A549 (cell line): Measurements from ENCODE around the gene FMC1. TPM values are rescaled to one million over a fixed set of nuclear protein-coding genes. Genes with fewer than 3 reads are reported as not detected.

Source experiments
- ATAC-seq, 2 experiments: fragments of 200-7000 bp in 1 of 2; fragments of >200 bp in 1 of 2; cut with Nextera tagmentation in 1 of 2; cut with Tn5 transposase in 1 of 2; 3 replicates each; pipeline versions ENCODE4 v1.8.0 to v1.9.1; 2018 to 2020; ENCODE audit warnings: mild to moderate bottlenecking in 1 of 2, moderate library complexity in 1 of 2
- CTCF ChIA-PET: fragments of 300-600 bp; sonication (Branson Sonifier 250); formaldehyde crosslinking; extraction: SDS; loops from one replicate; lab custom pipeline; 2021; ENCODE audit warnings: antibody characterized with exemption, inconsistent platforms; lab: Yijun Ruan, JAX
- POLR2A ChIA-PET: fragments of 350-600 bp; formaldehyde crosslinking; extraction: SDS; loops from one replicate; lab custom pipeline; 2021; ENCODE audit warnings: antibody characterized with exemption, inconsistent platforms; lab: Yijun Ruan, JAX
- DNase-seq, 2 experiments: peaks; one replicate each; pipeline versions ENCODE4 v3.0.0 to v3.0.0-alpha.2; 2011 to 2016; ENCODE audit warnings: low read depth in 1 of 2, low spot score in 1 of 2
- FAIRE-seq: peaks from 2 replicates; lab custom pipeline; 2011; peaks lifted over from hg19 to GRCh38; lab: Jason Lieb, UNC
- H3K27ac ChIP-seq, 2 experiments: fragments of >200 bp; sonication (Bioruptor Twin); formaldehyde crosslinking; 3 replicates each; pipeline ENCODE4 v1.5.1; 2016 to 2017
- H3K4me1 ChIP-seq: fragments of >200 bp; sonication (Bioruptor Twin); formaldehyde crosslinking; 3 replicates; pipeline ENCODE4 v1.6.1; 2016
- H3K4me2 ChIP-seq: fragments of >200 bp; sonication (Bioruptor Twin); formaldehyde crosslinking; 3 replicates; pipeline ENCODE4 v1.6.1; 2016
- H3K4me3 ChIP-seq: fragments of >200 bp; sonication (Bioruptor Twin); formaldehyde crosslinking; 3 replicates; pipeline ENCODE4 v1.5.1; 2016
- H3K9me3 ChIP-seq: fragments of >200 bp; sonication (Bioruptor Twin); formaldehyde crosslinking; 3 replicates; pipeline ENCODE4 v1.6.1; 2016
- BHLHE40 ChIP-seq: IDR thresholded peaks from 2 replicates; pipeline ENCODE4 v1.6.1; 2012; ENCODE audit warnings: low read depth, low read length, inconsistent platforms
- CBX2 ChIP-seq: fragments of 200-600 bp; sonication (generic); IDR thresholded peaks from 2 replicates; pipeline ENCODE4 v1.6.1; 2016; ENCODE audit warnings: low read depth, mild to moderate bottlenecking, borderline replicate concordance
- CEBPB ChIP-seq, 2 experiments: fragments of >200 bp in 1 of 2; sonication (Bioruptor Twin) in 1 of 2; formaldehyde crosslinking in 1 of 2; IDR thresholded peaks; 2 replicates each; pipeline ENCODE4 v1.6.1; 2012 to 2016
- EHF ChIP-seq: fragments of 250-450 bp; sonication (Bioruptor Pico); IDR thresholded peaks from 2 replicates; pipeline ENCODE4 v1.5.0; 2020; ENCODE audit warnings: mild to moderate bottlenecking
- FOSL2 ChIP-seq, 2 experiments: fragments of 450-650 bp in 1 of 2; fragments of >200 bp in 1 of 2; sonication (Bioruptor Twin) in 1 of 2; formaldehyde crosslinking; IDR thresholded peaks; 2 replicates each; pipeline versions ENCODE4 v1.5.0 to v1.6.1; 2016 to 2020; ENCODE audit warnings: mild to moderate bottlenecking in 1 of 2, moderate library complexity in 1 of 2
- HDAC2 ChIP-seq: fragments of 200-600 bp; sonication (generic); IDR thresholded peaks from 2 replicates; pipeline ENCODE4 v1.6.1; 2016
- HOXB5 ChIP-seq: fragments of 250-450 bp; sonication (Bioruptor Pico); IDR thresholded peaks from 2 replicates; pipeline ENCODE4 v1.5.0; 2020; ENCODE audit warnings: mild to moderate bottlenecking, moderate library complexity
- JUN ChIP-seq, 2 experiments: fragments of >200 bp; sonication (Bioruptor Twin); formaldehyde crosslinking; IDR thresholded peaks; 2 replicates in 1 of 2; 3 replicates in 1 of 2; pipeline ENCODE4 v1.6.1; 2016 to 2017
- MAZ ChIP-seq: fragments of 150-350 bp; IDR thresholded peaks from 2 replicates; pipeline ENCODE4 v1.6.1; 2014; ENCODE audit warnings: antibody characterized with exemption, low read depth, low read length, borderline replicate concordance
- RARB ChIP-seq: fragments of 250-450 bp; sonication (Bioruptor Pico); IDR thresholded peaks from 2 replicates; pipeline ENCODE4 v1.8.0; 2021; ENCODE audit warnings: mild to moderate bottlenecking, moderate library complexity
- RFX5 ChIP-seq: fragments of 450-650 bp; IDR thresholded peaks from 2 replicates; pipeline ENCODE4 v1.7.1; 2014; ENCODE audit warnings: antibody characterized with exemption, mild to moderate bottlenecking, moderate library complexity
- SREBF2 ChIP-seq: fragments of 450-650 bp; IDR thresholded peaks from 2 replicates; pipeline ENCODE4 v1.6.1; 2014; ENCODE audit warnings: mild to moderate bottlenecking, moderate library complexity
- ZNF302 ChIP-seq: fragments of 250-450 bp; sonication (Bioruptor Pico); IDR thresholded peaks from 2 replicates; pipeline ENCODE4 v1.9.0; 2021; ENCODE audit warnings: inconsistent platforms, mild to moderate bottlenecking, moderate library complexity
- whole genome bisulfite sequencing: methylation state at CpG from one replicate; pipeline ENCODE4 v1.1.6; 2017; ENCODE audit errors: missing lambda C conversion rate; 5-methylcytosine and 5-hydroxymethylcytosine counted together
- polyA plus RNA-seq, 4 experiments: library from polyadenylated mRNA; depleted of rRNA in 3 of 4; stranded (reverse); fragments of >200 nt; fragmentation: RNase III in 1 of 4; extraction: RNeasy Plus Mini Kit Qiagen cat#74134 plus additional on column Dnase treatment in 1 of 4; gene quantifications; 2 replicates in 3 of 4; 3 replicates in 1 of 4; pipeline ENCODE4 v1.2.3, GENCODE V29; 2011 to 2017
- TF ChIP-seq, protein P1 (sequence below): fragments of 150-350 bp; IDR thresholded peaks from 2 replicates; pipeline ENCODE4 v1.6.1; 2014; ENCODE audit warnings: low read depth, mild to moderate bottlenecking, low read length
- TF ChIP-seq, protein P2 (sequence below): fragments of 450-650 bp; IDR thresholded peaks from 2 replicates; pipeline ENCODE4 v1.6.1; 2014; ENCODE audit warnings: antibody characterized with exemption
- TF ChIP-seq, protein P3 (sequence below): fragments of 250-450 bp; sonication (Bioruptor Pico); IDR thresholded peaks from 2 replicates; pipeline ENCODE4 v1.5.0; 2020; ENCODE audit warnings: low read depth, mild to moderate bottlenecking, moderate library complexity
- TF ChIP-seq, protein P4 (sequence below): IDR thresholded peaks from 2 replicates; pipeline ENCODE4 v1.6.1; 2012

Gene FMC1
- polyA plus RNA-seq, 2 of the 4 experiments (the other 2 are of a cell fraction) = 20.5 to 21.1 TPM

DNA sequence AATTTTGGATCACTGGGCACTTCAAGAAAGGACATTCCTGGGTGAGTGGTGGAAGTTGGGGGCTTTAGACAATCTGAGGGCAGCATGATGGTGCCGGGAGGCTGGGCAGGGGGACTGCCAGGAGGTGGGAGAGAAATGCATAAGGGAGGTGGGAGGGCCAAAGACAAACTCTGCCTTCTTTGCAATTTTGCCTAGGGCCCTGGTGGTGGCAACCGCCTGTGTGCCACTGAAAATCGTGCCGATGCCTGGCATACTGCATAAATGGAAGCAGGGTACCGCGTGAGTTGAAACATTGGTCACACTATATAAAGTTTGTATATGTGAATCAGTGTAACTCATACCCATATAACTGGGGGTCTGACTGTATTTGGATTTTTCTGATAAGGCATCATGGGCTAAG lies 21.8 kb downstream of the FMC1 start (continued):
- TF ChIP-seq, protein P1, sequence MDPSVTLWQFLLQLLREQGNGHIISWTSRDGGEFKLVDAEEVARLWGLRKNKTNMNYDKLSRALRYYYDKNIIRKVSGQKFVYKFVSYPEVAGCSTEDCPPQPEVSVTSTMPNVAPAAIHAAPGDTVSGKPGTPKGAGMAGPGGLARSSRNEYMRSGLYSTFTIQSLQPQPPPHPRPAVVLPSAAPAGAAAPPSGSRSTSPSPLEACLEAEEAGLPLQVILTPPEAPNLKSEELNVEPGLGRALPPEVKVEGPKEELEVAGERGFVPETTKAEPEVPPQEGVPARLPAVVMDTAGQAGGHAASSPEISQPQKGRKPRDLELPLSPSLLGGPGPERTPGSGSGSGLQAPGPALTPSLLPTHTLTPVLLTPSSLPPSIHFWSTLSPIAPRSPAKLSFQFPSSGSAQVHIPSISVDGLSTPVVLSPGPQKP = no peak
- TF ChIP-seq SREBF2 (no peak), RARB (no peak), BHLHE40 (no peak)

DNA sequence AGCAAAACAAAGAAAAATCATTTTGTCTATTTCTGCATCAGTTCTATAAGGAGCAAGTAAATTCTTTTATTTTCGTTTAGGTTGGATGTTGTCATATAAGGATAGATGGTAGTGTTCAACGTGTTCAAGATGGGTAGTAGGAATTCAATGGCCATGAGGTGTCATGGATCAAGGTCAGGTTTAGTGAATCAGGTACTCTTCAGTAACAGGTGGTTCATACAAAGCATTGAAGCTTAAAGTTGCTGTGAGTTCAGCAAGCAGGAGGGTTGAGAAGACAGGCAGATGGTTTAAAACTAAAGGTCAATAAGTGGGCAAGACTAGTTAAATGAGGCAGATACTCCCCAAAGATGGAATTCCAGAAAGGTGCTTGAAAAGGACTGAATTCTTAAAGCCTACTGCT lies 24.2 kb downstream of the FMC1 start:
- ChIA-PET POLR2A (no interaction called here), CTCF (interaction anchor here (1.1 to 1.3 kb wide), 2 partner anchors 10 to 69 kb away, joined by 3 to 4 read pairs; no protein-coding TSS in a partner anchor)
- ATAC-seq (no peak), DNase-seq (no peak), FAIRE-seq (no peak)
- WGBS = 77% methylated on average over 2 of the region's 2 CpGs
- Histone ChIP-seq H3K4me2 (no peak overlapping the region), H3K4me1 (peaks cover 36% of the 10 kb centered on the region), H3K4me3 (no peak overlapping the region), H3K9me3 (no peaks in the 10 kb centered on the region), H3K27ac (no peak overlapping the region)
- no peak for TF ChIP-seq FOSL2 (IDR thresholded peaks at IDR 0.05)
- TF ChIP-seq FOSL2 (CRISPR knock-in tag; IDR thresholded peaks at IDR 0.05) = no peak
- TF ChIP-seq, protein P2, sequence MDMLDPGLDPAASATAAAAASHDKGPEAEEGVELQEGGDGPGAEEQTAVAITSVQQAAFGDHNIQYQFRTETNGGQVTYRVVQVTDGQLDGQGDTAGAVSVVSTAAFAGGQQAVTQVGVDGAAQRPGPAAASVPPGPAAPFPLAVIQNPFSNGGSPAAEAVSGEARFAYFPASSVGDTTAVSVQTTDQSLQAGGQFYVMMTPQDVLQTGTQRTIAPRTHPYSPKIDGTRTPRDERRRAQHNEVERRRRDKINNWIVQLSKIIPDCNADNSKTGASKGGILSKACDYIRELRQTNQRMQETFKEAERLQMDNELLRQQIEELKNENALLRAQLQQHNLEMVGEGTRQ = no peak
- no peak for TF ChIP-seq ZNF302 (CRISPR knock-in tag)
- TF ChIP-seq, protein P3, sequence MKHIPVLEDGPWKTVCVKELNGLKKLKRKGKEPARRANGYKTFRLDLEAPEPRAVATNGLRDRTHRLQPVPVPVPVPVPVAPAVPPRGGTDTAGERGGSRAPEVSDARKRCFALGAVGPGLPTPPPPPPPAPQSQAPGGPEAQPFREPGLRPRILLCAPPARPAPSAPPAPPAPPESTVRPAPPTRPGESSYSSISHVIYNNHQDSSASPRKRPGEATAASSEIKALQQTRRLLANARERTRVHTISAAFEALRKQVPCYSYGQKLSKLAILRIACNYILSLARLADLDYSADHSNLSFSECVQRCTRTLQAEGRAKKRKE (CRISPR knock-in tag) = no peak
- TF ChIP-seq CBX2 = no peak
- no peak for TF ChIP-seq CEBPB (IDR thresholded peaks at IDR 0.05)

DNA sequence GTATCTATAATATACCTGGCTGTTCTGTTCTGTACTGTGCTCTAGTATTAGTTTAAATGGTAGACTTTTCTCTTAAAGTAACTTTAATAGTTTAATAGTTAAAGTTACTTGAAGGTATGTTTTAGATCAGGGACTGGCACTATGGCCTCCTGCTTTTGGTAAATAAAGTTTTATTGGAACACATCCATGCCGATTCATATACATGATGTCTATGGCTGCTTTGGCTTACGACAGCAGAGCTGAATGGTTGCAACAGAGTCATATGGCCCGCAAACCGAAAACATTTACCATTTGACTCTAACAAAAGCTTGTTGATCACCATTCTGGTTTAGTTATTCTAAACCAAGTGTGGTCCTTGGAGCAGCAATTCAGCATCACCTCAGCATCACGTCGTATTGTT lies 25.3 kb downstream of the FMC1 start:
- ChIA-PET CTCF (interaction anchor here (1.3 kb wide), 1 partner anchor 68 kb away, joined by 4 read pairs; no protein-coding TSS in a partner anchor), POLR2A (no interaction called here)
- H3K27ac ChIP-seq = no peak overlapping the region
- no peak overlapping the region for H3K4me2 ChIP-seq
- no peak for DNase-seq
- H3K4me3 ChIP-seq = no peak overlapping the region
- H3K4me1 ChIP-seq = peaks cover 43% of the 10 kb centered on the region
- TF ChIP-seq RFX5 (no peak), EHF (no peak), HDAC2 (no peak), MAZ (no peak)
- TF ChIP-seq, all 56 proteins: peak for 0
- WGBS = 95% methylated on average over 6 of the region's 6 CpGs
- FAIRE-seq (no peak), ATAC-seq (no peak)
- no peaks in the 10 kb centered on the region for H3K9me3 ChIP-seq

DNA sequence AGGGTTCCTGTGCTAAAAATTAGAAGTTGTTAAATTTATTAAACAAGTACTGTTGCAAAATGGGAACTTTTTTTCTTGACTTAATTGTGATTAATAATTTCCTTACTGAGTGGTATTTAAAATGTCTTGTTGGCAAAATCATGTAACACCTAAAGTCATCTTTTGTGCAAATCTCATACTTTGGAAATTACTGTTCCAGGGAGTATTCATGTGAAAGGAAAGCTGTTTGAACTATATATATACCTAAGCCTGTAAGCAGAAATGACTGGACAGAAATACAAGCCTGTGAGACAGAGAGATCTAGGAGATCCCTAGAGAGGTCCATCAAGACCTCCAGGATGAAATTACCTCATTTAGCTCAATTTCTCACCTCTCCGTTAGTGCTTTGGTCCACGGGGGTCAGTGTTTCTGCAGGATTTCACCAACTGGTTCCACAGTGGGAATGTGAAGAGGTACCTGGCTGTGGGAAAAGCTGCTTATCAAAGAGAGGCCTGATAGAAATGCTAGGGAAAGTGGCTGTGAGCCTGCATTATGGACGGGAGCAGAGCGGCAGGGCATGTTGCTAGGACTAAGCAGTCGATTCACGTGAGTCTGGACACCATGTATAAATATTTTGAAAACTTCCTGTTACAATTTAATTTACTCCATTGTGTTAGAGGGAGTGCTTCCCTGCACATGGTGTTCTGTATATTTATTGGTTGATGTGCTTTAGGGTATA lies 26.5 kb downstream of the FMC1 start:
- ATAC-seq (no peak), FAIRE-seq (no peak), DNase-seq (no peak)
- ChIA-PET CTCF (no interaction called here), POLR2A (no interaction called here)
- H3K4me1 ChIP-seq = peaks cover 33% of the 10 kb centered on the region
- H3K4me2 ChIP-seq = no peak overlapping the region
- TF ChIP-seq, protein P2 = no peak
- no peak for TF ChIP-seq JUN (IDR thresholded peaks at IDR 0.05)
- TF ChIP-seq, protein P4, sequence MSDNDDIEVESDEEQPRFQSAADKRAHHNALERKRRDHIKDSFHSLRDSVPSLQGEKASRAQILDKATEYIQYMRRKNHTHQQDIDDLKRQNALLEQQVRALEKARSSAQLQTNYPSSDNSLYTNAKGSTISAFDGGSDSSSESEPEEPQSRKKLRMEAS = no peak
- no peak for TF ChIP-seq SREBF2
- no peak for TF ChIP-seq HOXB5
- H3K27ac ChIP-seq = no peak overlapping the region
- WGBS = 88% methylated on average over 6 of the region's 6 CpGs
- no peaks in the 10 kb centered on the region for H3K9me3 ChIP-seq
- H3K4me3 ChIP-seq = no peak overlapping the region
